Gastrocnemius medialis (tissue), 4 donors: ENCODE results near the gene SHQ1.

ENCODE experiments used
- CTCF ChIP-seq, 5 experiments: fragments of 450-650 bp in 3 of 5; fragments of 200-600 bp in 2 of 5; sonication (generic) in 2 of 5; IDR thresholded peaks in 4 of 5; conservative IDR thresholded peaks in 1 of 5; 1 replicate in 4 of 5; 2 replicates in 1 of 5; pipeline ENCODE4 v1.5.1; 2016 to 2019; ENCODE audit warnings: antibody characterized with exemption in 5 of 5, mild to moderate bottlenecking in 3 of 5, moderate library complexity in 3 of 5
- POLR2A ChIP-seq, 2 donors: fragments of 450-650 bp; IDR thresholded peaks; one replicate each; pipeline ENCODE4 v1.6.1; 2017; ENCODE audit warnings: antibody characterized with exemption in 2 of 2, mild to moderate bottlenecking in 2 of 2, moderate library complexity in 2 of 2

GRCh38 chr3:72797773-72798543 is 50.3 kb downstream of the SHQ1 start:
- TF ChIP-seq POLR2A (IDR thresholded peaks at IDR 0.05) (no peak), CTCF (IDR thresholded peaks at IDR 0.05 in 4 of 5, conservative IDR thresholded peaks at IDR 0.05 in 1 of 5) (no peak)
